Karpas-422 (cell line): ENCODE results near the gene PIK3R5. TPM values are rescaled to one million over a fixed set of nuclear protein-coding genes. Genes with fewer than 3 reads are reported as not detected.

Source experiments
- DNase-seq: peaks from one replicate; pipeline ENCODE4 v3.0.0-alpha.2; 2015
- H2AFZ ChIP-seq: fragments of 200-600 bp; sonication (generic); 2 replicates; pipeline ENCODE4 v1.6.1; 2014; ENCODE audit warnings: antibody characterized with exemption, low read length, mixed read lengths
- H3K27ac ChIP-seq: fragments of 200-600 bp; sonication (generic); 2 replicates; pipeline ENCODE4 v1.5.1; 2014; ENCODE audit warnings: mild to moderate bottlenecking, low read length, moderate library complexity
- H3K27me3 ChIP-seq: fragments of 200-600 bp; sonication (generic); 2 replicates; pipeline ENCODE4 v1.6.1; 2014; ENCODE audit warnings: low read length, mixed read lengths
- H3K36me3 ChIP-seq: fragments of 200-600 bp; sonication (generic); 2 replicates; pipeline ENCODE4 v1.6.1; 2014; ENCODE audit warnings: low read length, mixed read lengths; ENCODE audit not compliant: insufficient read depth
- H3K4me1 ChIP-seq: fragments of 200-600 bp; sonication (generic); 2 replicates; pipeline ENCODE4 v1.6.1; 2014; ENCODE audit warnings: mild to moderate bottlenecking, low read length, mixed read lengths
- H3K4me2 ChIP-seq: fragments of 200-600 bp; sonication (generic); 2 replicates; pipeline ENCODE4 v1.6.1; 2014; ENCODE audit warnings: low read length, low read depth, mild to moderate bottlenecking; ENCODE audit not compliant: poor library complexity, severe bottlenecking
- H3K4me3 ChIP-seq: fragments of 200-600 bp; sonication (generic); 2 replicates; pipeline ENCODE4 v1.5.1; 2014; ENCODE audit warnings: mild to moderate bottlenecking, antibody characterized with exemption, low read length, mixed read lengths
- H3K79me2 ChIP-seq: fragments of 200-600 bp; sonication (generic); 2 replicates; pipeline ENCODE4 v1.6.1; 2014; ENCODE audit warnings: mild to moderate bottlenecking, low read length, mixed read lengths
- H3K9ac ChIP-seq: fragments of 200-600 bp; sonication (generic); 2 replicates; pipeline ENCODE4 v1.6.0; 2014; ENCODE audit warnings: low read length
- H3K9me2 ChIP-seq: fragments of 200-600 bp; sonication (generic), shearing (Covaris generic); replicated peaks from 2 replicates; pipeline ENCODE4 v1.6.0; 2014; ENCODE audit warnings: mild to moderate bottlenecking, low read length, moderate library complexity; ENCODE audit not compliant: insufficient read depth
- H3K9me3 ChIP-seq: fragments of 300-700, 200-600 bp; sonication (generic); 2 replicates; pipeline ENCODE4 v1.6.1; 2014; ENCODE audit warnings: low read length, mixed read lengths
- H4K20me1 ChIP-seq: fragments of 200-600 bp; sonication (generic); 2 replicates; pipeline ENCODE4 v1.6.1; 2014; ENCODE audit warnings: mild to moderate bottlenecking, antibody characterized with exemption, low read length, low read depth; ENCODE audit not compliant: insufficient read depth
- total RNA-seq: library from RNA; depleted of rRNA; stranded (reverse); fragments of >200 nt; shearing (Covaris generic); gene quantifications from 2 replicates; pipeline ENCODE4 v1.2.3, GENCODE V29; 2014; ENCODE audit warnings: low replicate concordance

Gene PIK3R5
- total RNA-seq, 1 experiment from 2014 or later, result not detected

- Histone ChIP-seq H2AFZ (no peak overlapping the region), H3K4me1 (peaks cover 6% of the 10 kb centered on the region), H3K4me3 (no peak overlapping the region), H3K27ac (no peak overlapping the region), H3K9me2 (no peaks in the 10 kb centered on the region), H3K9me3 (no peaks in the 10 kb centered on the region), H3K27me3 (no peaks in the 10 kb centered on the region), H3K36me3 (no peaks in the 10 kb centered on the region), H4K20me1 (no peaks in the 10 kb centered on the region), H3K4me2 (no peak overlapping the region), H3K79me2 (no peaks in the 10 kb centered on the region), H3K9ac (no peak overlapping the region)
- no peak for DNase-seq
Measured at GRCh38 chr17:8900207-8900606, 65.3 kb downstream of the PIK3R5 start.

- Histone ChIP-seq H3K9me2 (no peaks in the 10 kb centered on the region), H3K27me3 (no peaks in the 10 kb centered on the region), H3K4me2 (no peak overlapping the region), H3K36me3 (no peaks in the 10 kb centered on the region), H3K9me3 (no peaks in the 10 kb centered on the region), H3K27ac (no peak overlapping the region), H3K9ac (no peak overlapping the region), H3K4me1 (peaks cover under 1% of the 10 kb centered on the region), H2AFZ (no peak overlapping the region), H3K79me2 (no peaks in the 10 kb centered on the region), H4K20me1 (no peaks in the 10 kb centered on the region), H3K4me3 (no peak overlapping the region)
- no peak for DNase-seq
Measured at GRCh38 chr17:8898636-8899035, 66.9 kb downstream of the PIK3R5 start.

DNA sequence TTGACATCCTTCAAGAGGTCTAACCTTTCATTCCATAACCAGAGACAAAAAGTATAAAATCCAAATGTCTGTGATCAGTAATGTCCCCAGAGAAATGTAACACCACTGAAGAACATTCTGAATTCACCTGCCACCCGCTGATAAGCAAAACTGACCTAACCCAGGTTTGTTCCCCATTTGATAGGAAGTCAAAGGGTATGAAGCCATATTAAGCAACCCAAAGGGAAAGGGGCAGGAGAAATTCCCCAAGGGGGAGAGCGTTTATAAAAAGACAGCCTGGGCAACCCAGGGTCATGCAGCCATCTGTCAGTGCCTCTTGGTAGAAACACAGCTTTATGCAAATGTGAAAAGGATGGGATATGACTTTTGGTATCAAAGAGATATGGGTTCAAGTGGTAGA is 67.4 kb downstream of the PIK3R5 start:
- no peak for DNase-seq
- no peak overlapping the region for H3K27ac ChIP-seq
- H3K36me3 ChIP-seq, result no peaks in the 10 kb centered on the region
- no peak overlapping the region for H3K4me2 ChIP-seq
- no peaks in the 10 kb centered on the region for H4K20me1 ChIP-seq
- H3K27me3 ChIP-seq, result no peaks in the 10 kb centered on the region
- no peaks in the 10 kb centered on the region for H3K4me1 ChIP-seq
- H2AFZ ChIP-seq, result no peak overlapping the region
- H3K9me2 ChIP-seq, result no peaks in the 10 kb centered on the region
- no peaks in the 10 kb centered on the region for H3K9me3 ChIP-seq
- no peaks in the 10 kb centered on the region for H3K79me2 ChIP-seq
- no peak overlapping the region for H3K9ac ChIP-seq
- H3K4me3 ChIP-seq, result no peak overlapping the region

DNA sequence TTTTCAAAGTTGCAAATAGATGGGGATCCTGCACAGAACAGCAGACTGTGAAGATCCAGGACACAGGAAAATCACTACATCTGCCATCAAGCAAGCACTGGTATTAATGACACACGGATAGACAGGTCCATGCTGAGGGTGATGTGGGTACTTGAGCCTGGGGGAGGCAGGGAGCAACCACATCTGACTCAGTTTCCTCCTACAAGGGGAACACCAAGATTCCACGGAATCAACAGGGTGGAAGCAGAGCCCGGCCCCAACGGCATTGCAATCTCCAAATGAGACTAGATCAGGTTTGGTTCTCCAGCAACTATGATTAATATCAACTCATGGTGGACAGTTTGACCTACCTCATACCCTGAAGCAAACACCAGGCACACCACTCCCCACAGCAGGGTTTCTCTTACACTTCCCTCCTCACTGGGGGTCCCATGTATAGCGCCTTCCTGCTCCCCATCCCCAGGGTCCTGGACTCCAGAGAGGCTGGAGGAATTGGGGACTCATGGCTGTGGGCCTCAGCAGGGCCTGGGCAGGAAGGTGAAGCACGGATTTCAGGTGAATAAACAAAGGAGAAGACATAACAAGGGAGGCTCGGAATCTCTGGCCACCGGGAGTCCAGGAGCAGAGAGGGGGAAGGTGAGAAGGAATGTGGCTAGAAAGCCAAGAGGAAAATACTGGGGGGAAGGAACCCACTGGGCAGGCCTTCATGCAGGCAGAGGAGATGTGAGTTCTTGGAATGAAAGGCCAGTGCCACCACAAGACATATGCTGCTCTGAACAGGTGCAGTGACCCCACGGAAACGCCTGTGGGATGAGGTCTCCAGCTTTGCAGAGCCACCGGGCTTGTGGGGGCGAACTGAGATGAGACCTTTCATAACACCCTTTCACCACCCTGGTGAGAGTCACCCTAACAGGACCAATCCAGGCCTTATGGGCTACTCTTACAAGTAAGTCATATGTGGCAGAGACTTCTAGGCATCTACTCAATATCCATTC is 68.6 kb downstream of the PIK3R5 start:
- no peaks in the 10 kb centered on the region for H3K79me2 ChIP-seq
- DNase-seq, result no peak
- H3K9me3 ChIP-seq, result no peaks in the 10 kb centered on the region
- no peak overlapping the region for H3K4me3 ChIP-seq
- H3K4me2 ChIP-seq, result no peak overlapping the region
- H3K27ac ChIP-seq, result no peak overlapping the region
- no peak overlapping the region for H3K9ac ChIP-seq
- H3K27me3 ChIP-seq, result no peaks in the 10 kb centered on the region
- no peak overlapping the region for H2AFZ ChIP-seq
- no peaks in the 10 kb centered on the region for H3K9me2 ChIP-seq
- no peaks in the 10 kb centered on the region for H3K36me3 ChIP-seq
- no peaks in the 10 kb centered on the region for H4K20me1 ChIP-seq
- no peaks in the 10 kb centered on the region for H3K4me1 ChIP-seq

GRCh38 chr17:8896087-8896486 is 69.4 kb downstream of the PIK3R5 start:
- H2AFZ ChIP-seq, result no peak overlapping the region
- no peak for DNase-seq
- H3K9ac ChIP-seq, result no peak overlapping the region
- no peaks in the 10 kb centered on the region for H3K9me3 ChIP-seq
- H3K4me2 ChIP-seq, result no peak overlapping the region
- no peaks in the 10 kb centered on the region for H3K27me3 ChIP-seq
- H3K36me3 ChIP-seq, result no peaks in the 10 kb centered on the region
- no peak overlapping the region for H3K4me3 ChIP-seq
- no peaks in the 10 kb centered on the region for H3K9me2 ChIP-seq
- no peak overlapping the region for H3K27ac ChIP-seq
- H3K79me2 ChIP-seq, result no peaks in the 10 kb centered on the region
- no peaks in the 10 kb centered on the region for H3K4me1 ChIP-seq
- no peaks in the 10 kb centered on the region for H4K20me1 ChIP-seq

DNA sequence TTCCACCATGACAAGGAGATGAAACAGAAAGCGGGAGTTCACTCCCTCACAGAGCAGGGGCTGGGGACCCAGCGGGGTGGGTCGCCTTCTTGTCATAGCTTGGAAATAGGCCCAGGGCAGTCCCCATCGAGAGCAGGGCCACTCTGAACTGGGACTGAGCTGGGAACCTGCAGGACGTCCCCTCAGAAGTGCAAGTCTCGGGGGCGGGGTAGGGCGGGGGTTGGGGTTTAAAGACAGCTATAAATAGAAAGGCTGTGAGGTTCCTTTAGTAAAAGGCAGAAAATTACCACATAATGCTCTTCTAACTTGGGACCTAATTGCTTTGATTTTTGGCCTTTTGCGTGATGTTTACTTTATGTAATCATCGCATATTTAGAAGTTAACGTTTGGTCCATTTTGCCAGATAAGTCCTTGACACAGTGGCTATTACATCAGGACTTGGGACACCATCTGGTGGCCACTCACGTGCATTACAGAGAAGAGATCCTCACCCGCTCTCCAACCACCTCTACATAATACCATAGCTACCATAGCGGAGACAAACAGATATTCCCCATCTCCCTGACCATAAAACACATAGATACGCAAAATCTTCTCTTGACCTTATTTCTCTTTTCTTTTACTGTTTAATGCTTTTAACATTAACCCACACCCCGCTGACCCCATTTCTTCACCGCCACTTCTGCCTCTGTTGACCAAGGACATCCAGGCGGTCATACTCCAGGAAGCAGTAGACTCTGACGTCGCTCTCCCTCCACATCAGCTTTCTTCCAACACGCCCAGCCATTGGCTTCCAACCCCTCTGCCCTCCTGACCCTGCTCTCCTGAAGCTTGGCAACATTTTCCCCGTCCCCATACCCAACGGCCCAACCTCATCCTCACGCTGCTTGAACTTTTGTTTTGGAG is 70.6 kb downstream of the PIK3R5 start:
- H3K36me3 ChIP-seq, result no peaks in the 10 kb centered on the region
- H3K79me2 ChIP-seq, result no peaks in the 10 kb centered on the region
- no peak overlapping the region for H3K9ac ChIP-seq
- no peak overlapping the region for H3K4me3 ChIP-seq
- no peaks in the 10 kb centered on the region for H4K20me1 ChIP-seq
- H2AFZ ChIP-seq, result no peak overlapping the region
- H3K9me3 ChIP-seq, result no peaks in the 10 kb centered on the region
- H3K4me2 ChIP-seq, result no peak overlapping the region
- no peaks in the 10 kb centered on the region for H3K9me2 ChIP-seq
- H3K27ac ChIP-seq, result no peak overlapping the region
- H3K27me3 ChIP-seq, result no peaks in the 10 kb centered on the region
- no peaks in the 10 kb centered on the region for H3K4me1 ChIP-seq
- DNase-seq, result peak; percentile 80

DNA sequence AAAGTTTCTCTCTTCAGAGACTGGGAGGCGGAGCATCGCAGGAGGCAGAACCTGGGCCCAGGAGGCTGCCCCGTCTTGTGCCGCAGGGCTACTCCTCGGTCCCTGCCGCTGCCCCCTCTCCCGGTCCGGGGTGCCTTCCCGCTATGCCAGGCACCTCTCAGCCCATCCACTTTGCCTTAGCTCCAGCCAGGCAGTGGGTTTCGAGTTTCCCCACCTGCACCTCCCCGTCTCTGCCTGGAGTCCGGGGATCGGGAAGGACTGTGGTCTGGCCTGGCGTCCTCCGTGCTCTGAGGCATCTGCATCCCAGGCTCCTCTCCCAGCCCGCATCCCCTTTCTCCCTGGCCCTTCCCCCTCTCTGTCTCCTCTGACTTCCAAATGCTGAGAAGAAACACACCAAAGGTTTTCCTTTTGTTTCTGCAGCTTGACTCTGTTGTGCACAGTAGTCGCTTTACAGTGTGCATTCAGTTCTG is 71.3 kb downstream of the PIK3R5 start:
- no peak overlapping the region for H3K27ac ChIP-seq
- H3K9ac ChIP-seq, result no peak overlapping the region
- H3K9me2 ChIP-seq, result no peaks in the 10 kb centered on the region
- no peak overlapping the region for H3K4me2 ChIP-seq
- no peak overlapping the region for H2AFZ ChIP-seq
- no peak for DNase-seq
- H3K4me3 ChIP-seq, result no peak overlapping the region
- H3K4me1 ChIP-seq, result no peaks in the 10 kb centered on the region
- H3K79me2 ChIP-seq, result no peaks in the 10 kb centered on the region
- no peaks in the 10 kb centered on the region for H4K20me1 ChIP-seq
- no peaks in the 10 kb centered on the region for H3K27me3 ChIP-seq
- H3K9me3 ChIP-seq, result no peaks in the 10 kb centered on the region
- H3K36me3 ChIP-seq, result no peaks in the 10 kb centered on the region

DNA sequence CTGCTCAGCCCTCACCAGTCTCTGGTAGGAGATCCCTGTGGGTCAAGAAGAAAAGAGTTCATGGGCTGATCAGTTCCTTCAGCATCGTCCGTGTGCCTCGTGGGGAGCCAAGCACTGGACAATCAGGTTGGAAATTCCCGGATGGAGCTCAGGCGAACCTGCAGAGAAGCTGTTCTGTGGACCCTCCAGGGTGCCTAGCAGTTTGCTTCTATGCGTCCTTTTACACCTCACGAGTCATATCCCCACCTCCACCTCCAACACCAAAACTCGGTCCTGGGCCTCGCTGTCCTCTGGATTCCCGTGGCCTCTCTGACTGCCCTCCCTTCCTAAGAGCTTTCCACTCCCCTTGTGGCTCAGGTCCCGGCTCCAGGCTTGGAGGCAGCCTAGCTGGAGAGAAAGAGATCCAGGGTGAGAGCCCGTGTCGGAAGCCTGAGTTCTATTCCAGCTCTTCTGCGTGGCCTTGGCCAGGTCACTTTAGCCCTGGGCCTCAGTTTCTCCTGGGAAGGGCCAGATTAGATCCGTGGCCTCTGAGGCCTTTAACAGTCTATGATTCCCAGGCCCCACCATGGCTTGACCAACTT is 71.8 kb downstream of the PIK3R5 start:
- Histone ChIP-seq H3K36me3 (no peaks in the 10 kb centered on the region), H3K79me2 (no peaks in the 10 kb centered on the region), H3K9ac (no peak overlapping the region), H4K20me1 (no peaks in the 10 kb centered on the region), H3K9me2 (no peaks in the 10 kb centered on the region), H3K4me1 (no peaks in the 10 kb centered on the region), H2AFZ (no peak overlapping the region), H3K27me3 (no peaks in the 10 kb centered on the region), H3K27ac (no peak overlapping the region), H3K4me2 (no peak overlapping the region), H3K9me3 (no peaks in the 10 kb centered on the region), H3K4me3 (no peak overlapping the region)
- no peak for DNase-seq
